GM23338 (cell line): Measurements from ENCODE around the gene CMSS1. TPM values are rescaled to one million over a fixed set of nuclear protein-coding genes. Genes with fewer than 3 reads are reported as not detected.

ENCODE experiments used
- ATAC-seq: fragments of 200-7000 bp; cut with Tn5 transposase; 3 replicates; pipeline ENCODE4 v1.9.1; 2020
- DNase-seq: peaks from one replicate; pipeline ENCODE4 v3.0.0-alpha.2; 2015; ENCODE audit warnings: low spot score
- H2AFZ ChIP-seq: fragments of 200-600 bp; sonication (generic); 2 replicates; pipeline ENCODE4 v1.8.0; 2016; ENCODE audit warnings: antibody characterized with exemption, mild to moderate bottlenecking, moderate library complexity
- H3F3A ChIP-seq: fragments of 200-600 bp; sonication (generic); replicated peaks from 2 replicates; pipeline ENCODE4 v1.8.0; 2017; ENCODE audit warnings: antibody characterized with exemption, mixed run types, low read depth
- H3K27ac ChIP-seq: fragments of 200-600 bp; sonication (generic); 2 replicates; pipeline ENCODE4 v1.6.1; 2016; ENCODE audit warnings: low read depth
- H3K27me3 ChIP-seq: fragments of 200-600 bp; sonication (generic); 2 replicates; pipeline ENCODE4 v1.8.0; 2016; ENCODE audit warnings: mild to moderate bottlenecking, mixed run types, moderate library complexity; ENCODE audit not compliant: insufficient read depth
- H3K36me3 ChIP-seq: fragments of 200-600 bp; sonication (generic); 2 replicates; pipeline ENCODE4 v1.8.0; 2016; ENCODE audit warnings: mild to moderate bottlenecking; ENCODE audit not compliant: insufficient read depth
- H3K4me1 ChIP-seq: fragments of 200-600 bp; sonication (generic); 2 replicates; pipeline ENCODE4 v1.8.0; 2016; ENCODE audit warnings: mild to moderate bottlenecking, moderate library complexity; ENCODE audit not compliant: insufficient read depth
- H3K4me2 ChIP-seq: fragments of 200-600 bp; sonication (generic); 2 replicates; pipeline ENCODE4 v1.7.1; 2017; ENCODE audit warnings: mixed run types
- H3K4me3 ChIP-seq: fragments of 200-600 bp; sonication (generic); 2 replicates; pipeline ENCODE4 v1.6.1; 2016; ENCODE audit warnings: mixed run types
- H3K79me2 ChIP-seq: fragments of 200-600 bp; sonication (generic); replicated peaks from 2 replicates; pipeline ENCODE4 v1.8.0; 2017; ENCODE audit warnings: mild to moderate bottlenecking; ENCODE audit not compliant: insufficient read depth
- H3K9me2 ChIP-seq: fragments of 200-600 bp; sonication (generic); 2 replicates; pipeline ENCODE4 v1.8.0; 2017; ENCODE audit not compliant: insufficient read depth
- H4K20me1 ChIP-seq: fragments of 200-600 bp; sonication (generic); replicated peaks from 2 replicates; pipeline ENCODE4 v1.8.0; 2017; ENCODE audit warnings: mild to moderate bottlenecking; ENCODE audit not compliant: insufficient read depth
- H3K27ac Mint-ChIP-seq: 2 replicates; pipeline ENCODE4 v1.8.0; 2020; ENCODE audit warnings: inconsistent platforms, mild to moderate bottlenecking, moderate library complexity, mixed read lengths
- H3K27me3 Mint-ChIP-seq: 3 replicates; pipeline ENCODE4 v1.8.0; 2022; ENCODE audit warnings: low read depth, mild to moderate bottlenecking, moderate library complexity, mixed read lengths, inconsistent platforms; ENCODE audit not compliant: insufficient read depth, poor library complexity
- H3K36me3 Mint-ChIP-seq: 3 replicates; pipeline ENCODE4 v1.8.0; 2021; ENCODE audit warnings: low read depth, mild to moderate bottlenecking, inconsistent platforms, moderate library complexity, mixed read lengths
- H3K4me1 Mint-ChIP-seq: 3 replicates; pipeline ENCODE4 v1.8.0; 2020; ENCODE audit warnings: mild to moderate bottlenecking, inconsistent platforms, mixed read lengths
- H3K4me3 Mint-ChIP-seq: 3 replicates; pipeline ENCODE4 v1.8.0; 2021; ENCODE audit warnings: moderate library complexity, mild to moderate bottlenecking, inconsistent platforms, mixed read lengths
- H3K9me3 Mint-ChIP-seq: 3 replicates; pipeline ENCODE4 v1.8.0; 2020; ENCODE audit warnings: moderate library complexity, mild to moderate bottlenecking, inconsistent platforms, mixed read lengths
- CREB1 ChIP-seq: fragments of 250-450 bp; sonication (Bioruptor Pico); IDR thresholded peaks from 2 replicates; pipeline ENCODE4 v1.5.0; 2020; ENCODE audit warnings: low read depth, mild to moderate bottlenecking, moderate library complexity
- NANOG ChIP-seq: IDR thresholded peaks from 2 replicates; pipeline ENCODE4 v1.6.1; 2016; ENCODE audit warnings: antibody characterized with exemption, borderline replicate concordance
- POLR2AphosphoS5 ChIP-seq: IDR thresholded peaks from 2 replicates; pipeline ENCODE4 v1.6.1; 2016; ENCODE audit warnings: antibody characterized with exemption, low read depth
- REST ChIP-seq: IDR thresholded peaks from one replicate; pipeline ENCODE4 v1.6.1; 2018; ENCODE audit warnings: antibody characterized with exemption; ENCODE audit not compliant: unreplicated experiment
- ZNF331 ChIP-seq: fragments of 250-450 bp; sonication (Bioruptor Pico); IDR thresholded peaks from 2 replicates; pipeline ENCODE4 v1.5.0; 2020; ENCODE audit warnings: low read depth, mild to moderate bottlenecking, moderate library complexity
- ZNF462 ChIP-seq: fragments of 250-450 bp; sonication (Bioruptor Pico); IDR thresholded peaks from 2 replicates; pipeline ENCODE4 v1.5.0; 2020; ENCODE audit warnings: mild to moderate bottlenecking, moderate library complexity
- polyA plus RNA-seq: library from polyadenylated mRNA; unstranded; fragments of >200 nt; fragmentation: Nextera tagmentation; extraction: Ambion mirVana; gene quantifications from 2 replicates; pipeline ENCODE4 v1.2.1, GENCODE V29; 2016
- total RNA-seq: library from RNA; depleted of rRNA; stranded (reverse); fragments of >200 nt; shearing (Covaris generic); gene quantifications from 2 replicates; pipeline ENCODE4 v1.2.3, GENCODE V29; 2014

CMSS1 gene
- total and polyA plus RNA-seq, 2 experiments from 2014 or later, result 39.4 to 187 TPM

GRCh38 chr3:100090669-100091005 is 273.0 kb downstream of the CMSS1 start (continued):
- TF ChIP-seq ZNF462 (CRISPR knock-in tag), result no peak
- TF ChIP-seq CREB1 (CRISPR knock-in tag), result no peak

- Histone ChIP-seq H3K36me3 (no peaks in the 10 kb centered on the region), H3K27ac (no peak overlapping the region), H3K9me2 (no peaks in the 10 kb centered on the region), H3K27me3 (no peaks in the 10 kb centered on the region), H3F3A (no peaks in the 10 kb centered on the region), H3K4me2 (no peak overlapping the region), H3K79me2 (no peaks in the 10 kb centered on the region), H4K20me1 (no peaks in the 10 kb centered on the region), H3K4me1 (peaks cover 13% of the 10 kb centered on the region; the same call in 1 of the 2 replicates), H2AFZ (no peak overlapping the region), H3K4me3 (no peak overlapping the region)
- peaks cover 4% of the 10 kb centered on the region for H3K27me3 Mint-ChIP-seq
- H3K36me3 Mint-ChIP-seq, result no peaks in the 10 kb centered on the region
- H3K9me3 Mint-ChIP-seq, result no peaks in the 10 kb centered on the region
- DNase-seq (no peak), ATAC-seq (no peak)
- H3K27ac Mint-ChIP-seq, result no peak overlapping the region
- H3K4me3 Mint-ChIP-seq, result no peak overlapping the region
- H3K4me1 Mint-ChIP-seq, result peaks cover 24% of the 10 kb centered on the region
- TF ChIP-seq ZNF331 (CRISPR knock-in tag) (no peak), NANOG (no peak), ZNF462 (CRISPR knock-in tag) (no peak), REST (no peak), POLR2AphosphoS5 (no peak), CREB1 (CRISPR knock-in tag) (no peak)
Measured at GRCh38 chr3:100093831-100094230, 276.2 kb downstream of the CMSS1 start.
